NCI-H2196 (cell line): ENCODE data around the gene TIMP2.

Experiments
- DNase-seq: peaks from one replicate; lab custom pipeline; 2025; ENCODE audit not compliant: unreplicated experiment; lab: John Stamatoyannopoulos, UW

TIMP2 gene

DNA sequence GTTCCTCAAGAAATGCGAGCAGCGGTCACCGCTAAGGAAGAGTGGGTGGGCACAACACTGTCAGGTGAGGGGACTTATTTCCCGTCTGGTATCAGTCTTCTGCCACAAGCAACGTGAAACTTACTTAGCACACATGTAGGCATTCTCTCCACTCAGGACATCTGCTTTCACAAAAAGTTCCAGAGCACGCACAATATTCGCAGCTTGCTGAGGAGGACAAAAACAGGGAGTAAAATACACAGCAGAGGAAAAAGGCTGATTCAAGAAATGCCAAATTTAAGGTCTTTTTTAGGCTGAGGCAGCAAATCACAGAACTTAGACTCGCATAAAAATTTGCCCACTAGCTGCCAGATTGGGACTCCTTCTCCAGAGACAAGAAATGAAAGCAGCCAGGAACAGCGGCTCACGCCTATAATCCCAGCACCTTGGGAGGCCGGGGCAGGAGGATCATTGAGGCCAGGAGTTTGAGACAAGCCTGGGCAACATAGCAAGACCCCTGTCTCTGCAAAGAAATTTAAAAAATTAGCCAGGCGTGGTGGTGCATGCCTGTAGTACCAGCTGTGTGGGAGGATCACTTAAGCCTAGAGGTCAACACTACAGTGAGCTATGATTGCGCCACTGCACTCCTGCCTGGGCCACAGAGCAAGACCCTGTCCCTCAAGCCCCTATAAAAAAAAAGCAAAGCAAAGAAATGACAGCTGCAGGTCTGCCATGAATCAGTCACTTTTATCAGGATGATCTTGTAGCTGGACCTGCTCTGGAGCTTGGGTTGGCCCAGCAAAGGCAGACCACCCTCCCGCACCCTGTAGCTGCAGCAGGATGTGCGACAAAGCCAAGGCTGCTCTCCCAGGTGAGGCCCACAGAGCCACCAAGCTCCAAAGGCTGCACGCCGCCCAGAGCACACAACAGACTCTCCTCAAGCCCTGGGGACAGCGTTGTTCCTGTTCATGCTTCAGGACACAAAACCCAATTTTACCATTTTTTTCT lies 105.1 kb downstream of the TIMP2 start:
- DNase-seq = no peak

DNA sequence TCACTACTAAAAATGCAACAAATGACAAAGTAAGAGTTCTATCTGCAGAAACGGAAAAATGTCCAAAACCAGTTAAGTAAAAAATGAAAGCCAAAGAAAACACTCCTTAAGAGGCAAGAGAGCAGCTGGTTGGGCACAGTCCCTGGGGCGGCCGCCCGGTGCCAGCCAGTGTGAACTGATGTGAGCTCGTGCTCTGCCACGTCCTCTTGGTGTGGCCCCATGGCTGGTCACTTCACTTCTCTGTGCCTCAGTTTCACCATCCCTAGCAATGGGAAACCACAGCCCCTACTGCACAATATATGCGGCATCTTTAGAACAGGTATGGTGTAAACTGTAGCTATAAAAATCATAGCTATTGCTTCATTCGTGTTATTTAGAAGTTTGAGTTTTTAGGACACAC lies 105.8 kb downstream of the TIMP2 start:
- DNase-seq = no peak

DNA sequence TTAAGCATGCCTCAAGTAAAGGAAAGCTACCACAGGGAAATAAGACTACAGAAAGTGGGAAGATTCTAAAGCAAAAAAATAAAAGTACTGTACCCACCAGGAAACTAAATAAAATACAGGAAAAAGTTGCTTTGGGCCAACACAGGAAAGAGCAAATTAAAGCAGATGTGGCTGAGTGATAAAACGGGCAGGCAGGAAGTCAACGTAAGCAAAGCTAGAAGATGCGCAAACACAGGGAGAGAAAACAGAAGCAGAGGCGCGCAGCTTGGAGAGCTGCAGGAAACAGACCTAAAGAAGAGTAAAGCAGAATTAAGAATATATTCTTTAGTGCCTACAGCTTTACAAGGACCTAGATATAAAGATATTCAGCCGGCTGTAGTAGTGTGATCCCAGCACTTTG lies 106.3 kb downstream of the TIMP2 start:
- DNase-seq = no peak

GRCh38 chr17:78818152-78818846 lies 106.9 kb downstream of the TIMP2 start:
- DNase-seq = no peak

DNA sequence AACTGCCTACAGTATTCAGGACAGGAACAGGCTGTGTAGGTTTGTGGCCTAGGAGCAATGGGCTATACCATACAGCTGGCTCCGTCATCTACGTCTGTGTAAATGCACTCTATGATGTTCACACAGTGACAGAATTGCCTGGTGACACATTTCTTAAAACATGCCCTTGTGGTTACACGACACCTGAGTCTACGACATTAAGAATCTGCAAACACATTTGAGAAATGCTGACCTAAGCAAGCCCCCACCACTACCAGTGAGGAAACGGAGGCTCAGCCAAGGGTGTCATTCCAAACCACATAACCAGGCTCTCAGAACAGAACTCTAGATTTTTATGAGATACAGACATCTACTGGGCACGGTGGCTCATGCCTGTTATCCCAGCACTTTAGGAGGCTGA lies 108.1 kb downstream of the TIMP2 start:
- DNase-seq = no peak

DNA sequence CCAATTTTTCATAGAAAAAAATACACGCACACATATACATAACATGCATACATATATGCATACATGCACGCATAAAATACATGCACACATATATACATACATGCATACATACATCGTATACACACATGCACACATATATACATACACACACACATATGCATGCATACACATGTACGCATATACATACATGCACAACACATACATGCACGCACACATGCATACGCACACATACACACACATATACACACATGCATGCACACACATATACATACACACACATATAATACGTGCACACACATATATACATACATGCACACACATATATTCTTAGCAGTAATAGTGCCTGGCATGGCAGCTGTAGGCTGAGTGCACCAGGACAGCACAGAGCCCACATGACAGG lies 109.5 kb downstream of the TIMP2 start:
- no peak for DNase-seq

GRCh38 chr17:78812855-78813254 lies 112.3 kb downstream of the TIMP2 start:
- DNase-seq = no peak

- DNase-seq = no peak
These were observed 117.0 kb downstream of the TIMP2 start for GRCh38 chr17:78808163-78808562.

GRCh38 chr17:78806451-78806850 lies 118.7 kb downstream of the TIMP2 start:
- DNase-seq = no peak

DNA sequence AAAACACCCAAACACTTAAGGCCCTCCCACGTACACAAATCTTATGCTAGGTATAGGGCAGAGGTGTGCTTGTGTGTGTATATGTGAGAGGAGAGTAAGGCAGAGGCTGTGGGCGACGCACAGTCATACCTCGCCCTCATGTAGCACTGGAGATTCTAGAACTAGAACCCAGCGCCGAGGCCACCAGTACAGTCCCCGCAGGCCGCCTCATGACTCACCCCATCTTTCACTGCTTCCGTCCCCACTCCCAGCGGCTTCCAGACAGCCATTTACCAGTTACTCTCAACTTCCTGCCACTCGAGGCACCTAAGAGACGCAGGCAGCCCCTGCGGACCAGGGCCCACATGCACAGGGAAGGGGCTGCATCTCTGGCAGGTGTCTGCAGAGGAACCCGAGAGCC lies 119.9 kb downstream of the TIMP2 start:
- DNase-seq = no peak

DNA sequence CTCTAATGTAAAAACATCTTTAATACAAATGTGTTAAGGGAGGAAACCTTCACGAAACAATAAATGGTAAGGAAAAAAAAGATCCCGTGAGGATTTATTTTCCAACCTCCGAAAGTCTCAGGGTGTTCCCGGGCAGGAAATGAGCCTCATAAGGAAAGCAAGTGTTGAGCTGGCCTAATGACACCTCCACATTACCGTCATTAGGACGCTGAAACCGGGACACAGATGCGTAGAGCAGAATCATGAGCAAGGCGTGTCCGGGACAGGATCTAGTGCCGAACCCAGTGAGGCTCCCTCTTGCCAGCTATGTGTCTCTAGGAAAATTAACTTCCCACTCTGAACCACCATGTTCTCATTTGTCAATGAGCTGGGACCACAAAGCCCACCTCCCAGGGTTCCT lies 120.4 kb downstream of the TIMP2 start:
- DNase-seq = no peak

GRCh38 chr17:78803186-78803845 lies 121.9 kb downstream of the TIMP2 start:
- DNase-seq = no peak
